ENCODE measurements around the gene PCMTD2. TPM values are rescaled to one million over a fixed set of nuclear protein-coding genes. Genes with fewer than 3 reads are reported as not detected.

The PCMTD2 gene
- total and polyA plus RNA-seq, 3 experiments from 2014 or later, result 36.8 to 58.8 (median 37.4) TPM

- Mint-ChIP-seq H3K36me3 (no peaks in the 10 kb centered on the region), H3K27ac (peak overlapping the region in 5 of 8 donors; percentile 47 to 79 (median 70)), H3K27me3 (peaks cover 3 to 18% of the 10 kb centered on the region in 2 donors), H3K9me3 (no peaks in the 10 kb centered on the region), H3K4me3 (peak overlapping the region in 6 of 7 donors; percentile 30 to 62 (median 41)), H3K4me1 (peaks cover 27 to 36% (median 30%) of the 10 kb centered on the region in 3 donors)
- Histone ChIP-seq H3K27me3 (ENCODE audit: insufficient read depth, low read length, poor library complexity, severe bottlenecking) (no peaks in the 10 kb centered on the region), H3K4me3 (ENCODE audit: low read length) (no peak overlapping the region), H3K27ac (ENCODE audit: low read depth, low read length) (no peak overlapping the region), H3K36me3 (ENCODE audit: insufficient read depth, low read length) (no peaks in the 10 kb centered on the region), H3K4me1 (ENCODE audit: insufficient read depth, low read length) (peaks cover 22% of the 10 kb centered on the region), H3K9me3 (ENCODE audit: low read length) (no peaks in the 10 kb centered on the region)
- ChIA-PET CTCF (no interaction called here), POLR2A (no interaction called here)
- peak in 2 of 5 donors; percentile 12 to 41 for DNase-seq
These were observed 28.6 kb upstream of the PCMTD2 start for GRCh38 chr20:64226686-64227580.

GRCh38 chr20:64228086-64228653 is 27.4 kb upstream of the PCMTD2 start:
- no peaks in the 10 kb centered on the region for H3K36me3 ChIP-seq (ENCODE audit: insufficient read depth, low read length)
- H3K9me3 ChIP-seq (ENCODE audit: low read length), result no peaks in the 10 kb centered on the region
- H3K27me3 ChIP-seq (ENCODE audit: insufficient read depth, low read length, poor library complexity, severe bottlenecking), result no peaks in the 10 kb centered on the region
- H3K27me3 Mint-ChIP-seq, result peaks cover 5 to 15% of the 10 kb centered on the region in 2 donors
- H3K4me3 ChIP-seq (ENCODE audit: low read length), result no peak overlapping the region
- peaks cover 22% of the 10 kb centered on the region for H3K4me1 ChIP-seq (ENCODE audit: insufficient read depth, low read length)
- ChIA-PET POLR2A (no interaction called here), CTCF (no interaction called here)
- peaks cover 27 to 41% (median 34%) of the 10 kb centered on the region in 3 donors for H3K4me1 Mint-ChIP-seq
- no peak overlapping the region for H3K27ac ChIP-seq (ENCODE audit: low read depth, low read length)
- H3K36me3 Mint-ChIP-seq, result no peaks in the 10 kb centered on the region
- DNase-seq, result no peak
- H3K9me3 Mint-ChIP-seq, result no peaks in the 10 kb centered on the region
- peak overlapping the region in 7 of 8 donors; percentile 16 to 72 (median 56) for H3K27ac Mint-ChIP-seq
- peak overlapping the region in 3 of 7 donors; percentile 4 to 41 (median 13) for H3K4me3 Mint-ChIP-seq

GRCh38 chr20:64228751-64229506 is 26.6 kb upstream of the PCMTD2 start:
- H3K36me3 ChIP-seq (ENCODE audit: insufficient read depth, low read length), result no peaks in the 10 kb centered on the region
- Mint-ChIP-seq H3K27me3 (peaks cover 5 to 11% of the 10 kb centered on the region in 2 donors), H3K36me3 (no peaks in the 10 kb centered on the region), H3K4me1 (peaks cover 34 to 48% (median 42%) of the 10 kb centered on the region in 3 donors), H3K9me3 (no peaks in the 10 kb centered on the region), H3K27ac (no peak overlapping the region), H3K4me3 (no peak overlapping the region)
- H3K4me3 ChIP-seq (ENCODE audit: low read length), result no peak overlapping the region
- no peaks in the 10 kb centered on the region for H3K9me3 ChIP-seq (ENCODE audit: low read length)
- CTCF ChIA-PET, result no interaction called here
- no peaks in the 10 kb centered on the region for H3K27me3 ChIP-seq (ENCODE audit: insufficient read depth, low read length, poor library complexity, severe bottlenecking)
- H3K27ac ChIP-seq (ENCODE audit: low read depth, low read length), result no peak overlapping the region
- peaks cover 22% of the 10 kb centered on the region for H3K4me1 ChIP-seq (ENCODE audit: insufficient read depth, low read length)
- POLR2A ChIA-PET, result no interaction called here
- no peak for DNase-seq

- Mint-ChIP-seq H3K4me3 (no peak overlapping the region), H3K27ac (peak overlapping the region in 1 of 8 donors; percentile 48), H3K4me1 (peaks cover 31 to 44% (median 44%) of the 10 kb centered on the region in 3 donors), H3K9me3 (no peaks in the 10 kb centered on the region), H3K36me3 (no peaks in the 10 kb centered on the region), H3K27me3 (peaks cover 5 to 7% of the 10 kb centered on the region in 2 donors)
- Histone ChIP-seq H3K4me1 (ENCODE audit: insufficient read depth, low read length) (peaks cover 22% of the 10 kb centered on the region), H3K9me3 (ENCODE audit: low read length) (no peaks in the 10 kb centered on the region), H3K27me3 (ENCODE audit: insufficient read depth, low read length, poor library complexity, severe bottlenecking) (no peaks in the 10 kb centered on the region), H3K27ac (ENCODE audit: low read depth, low read length) (no peak overlapping the region), H3K36me3 (ENCODE audit: insufficient read depth, low read length) (no peaks in the 10 kb centered on the region), H3K4me3 (ENCODE audit: low read length) (no peak overlapping the region)
- DNase-seq, result peak in 1 of 5 donors; percentile 11
- CTCF ChIA-PET, result no interaction called here
- POLR2A ChIA-PET, result no interaction called here
These were observed 26.0 kb upstream of the PCMTD2 start for GRCh38 chr20:64229507-64230061.

GRCh38 chr20:64230461-64231145 is 24.9 kb upstream of the PCMTD2 start:
- Histone ChIP-seq H3K4me3 (ENCODE audit: low read length) (no peak overlapping the region), H3K9me3 (ENCODE audit: low read length) (no peaks in the 10 kb centered on the region), H3K4me1 (ENCODE audit: insufficient read depth, low read length) (peaks cover 22% of the 10 kb centered on the region), H3K27ac (ENCODE audit: low read depth, low read length) (no peak overlapping the region), H3K36me3 (ENCODE audit: insufficient read depth, low read length) (no peaks in the 10 kb centered on the region), H3K27me3 (ENCODE audit: insufficient read depth, low read length, poor library complexity, severe bottlenecking) (no peaks in the 10 kb centered on the region)
- ChIA-PET CTCF (no interaction called here), POLR2A (no interaction called here)
- peak in 1 of 5 donors; percentile 11 for DNase-seq
- Mint-ChIP-seq H3K4me1 (peaks cover 31 to 44% (median 42%) of the 10 kb centered on the region in 3 donors), H3K27me3 (peaks cover 5 to 7% of the 10 kb centered on the region in 2 donors), H3K4me3 (no peak overlapping the region), H3K36me3 (no peaks in the 10 kb centered on the region), H3K9me3 (no peaks in the 10 kb centered on the region), H3K27ac (no peak overlapping the region)

- H3K9me3 Mint-ChIP-seq, result no peaks in the 10 kb centered on the region
- CTCF ChIA-PET, result no interaction called here
- peaks cover 4 to 5% of the 10 kb centered on the region in 2 donors for H3K27me3 Mint-ChIP-seq
- H3K4me3 Mint-ChIP-seq, result no peak overlapping the region
- peaks cover 14% of the 10 kb centered on the region for H3K4me1 ChIP-seq (ENCODE audit: insufficient read depth, low read length)
- no peaks in the 10 kb centered on the region for H3K36me3 Mint-ChIP-seq
- POLR2A ChIA-PET, result no interaction called here
- DNase-seq, result peak in 1 of 5 donors; percentile 31
- no peaks in the 10 kb centered on the region for H3K9me3 ChIP-seq (ENCODE audit: low read length)
- H3K36me3 ChIP-seq (ENCODE audit: insufficient read depth, low read length), result no peaks in the 10 kb centered on the region
- peaks cover 20 to 33% (median 31%) of the 10 kb centered on the region in 3 donors for H3K4me1 Mint-ChIP-seq
- H3K27me3 ChIP-seq (ENCODE audit: insufficient read depth, low read length, poor library complexity, severe bottlenecking), result no peaks in the 10 kb centered on the region
- H3K27ac Mint-ChIP-seq, result no peak overlapping the region
- no peak overlapping the region for H3K4me3 ChIP-seq (ENCODE audit: low read length)
- no peak overlapping the region for H3K27ac ChIP-seq (ENCODE audit: low read depth, low read length)
These were observed 23.7 kb upstream of the PCMTD2 start for GRCh38 chr20:64231621-64232550.

- no peaks in the 10 kb centered on the region for H3K9me3 Mint-ChIP-seq
- H3K27me3 ChIP-seq (ENCODE audit: insufficient read depth, low read length, poor library complexity, severe bottlenecking), result no peaks in the 10 kb centered on the region
- H3K4me1 Mint-ChIP-seq, result peaks cover 14 to 24% (median 22%) of the 10 kb centered on the region in 3 donors
- H3K27ac Mint-ChIP-seq, result peak overlapping the region in 2 of 8 donors; percentile 59 to 88
- ChIA-PET CTCF (no interaction called here), POLR2A (no interaction called here)
- no peaks in the 10 kb centered on the region for H3K36me3 ChIP-seq (ENCODE audit: insufficient read depth, low read length)
- H3K4me1 ChIP-seq (ENCODE audit: insufficient read depth, low read length), result peaks cover 5% of the 10 kb centered on the region
- DNase-seq, result peak in 1 of 5 donors; percentile 30
- no peak overlapping the region for H3K27ac ChIP-seq (ENCODE audit: low read depth, low read length)
- H3K4me3 ChIP-seq (ENCODE audit: low read length), result no peak overlapping the region
- H3K4me3 Mint-ChIP-seq, result no peak overlapping the region
- no peaks in the 10 kb centered on the region for H3K9me3 ChIP-seq (ENCODE audit: low read length)
- no peaks in the 10 kb centered on the region for H3K36me3 Mint-ChIP-seq
- H3K27me3 Mint-ChIP-seq, result peaks cover 4 to 6% of the 10 kb centered on the region in 2 donors
These were observed 22.8 kb upstream of the PCMTD2 start for GRCh38 chr20:64232794-64233193.
